Spleen (tissue), 11 donors: ENCODE measurements around the gene PHTF2. TPM values are rescaled to one million over a fixed set of nuclear protein-coding genes. Genes with fewer than 3 reads are reported as not detected.

Experiments used
- DNase-seq: peaks from one replicate; pipeline ENCODE4 v3.0.0-alpha.2; 2020
- H3K27ac ChIP-seq, 8 donors: fragments of 200-600 bp; sonication (generic) in 7 of 8; 1 replicate in 4 of 8; 2 replicates in 4 of 8; pipeline versions ENCODE4 v1.5.0 to v1.8.0; 2016 to 2021; ENCODE audit warnings: inconsistent platforms in 4 of 8, mild to moderate bottlenecking in 4 of 8, moderate library complexity in 1 of 8
- H3K27me3 ChIP-seq, 7 donors: fragments of 200-600 bp; sonication (generic) in 6 of 7; replicated peaks in 1 of 7; 1 replicate in 4 of 7; 2 replicates in 3 of 7; pipeline versions ENCODE4 v1.5.0 to v1.8.0; 2016 to 2021; ENCODE audit warnings: inconsistent platforms in 3 of 7, mild to moderate bottlenecking in 1 of 7
- H3K36me3 ChIP-seq, 6 donors: fragments of 200-600 bp; sonication (generic) in 5 of 6; 1 replicate in 4 of 6; 2 replicates in 2 of 6; pipeline versions ENCODE4 v1.5.0 to v1.8.0; 2016 to 2021; ENCODE audit warnings: inconsistent platforms in 2 of 6
- H3K4me1 ChIP-seq, 6 donors: fragments of 200-600 bp; sonication (generic) in 5 of 6; 1 replicate in 3 of 6; 2 replicates in 3 of 6; pipeline versions ENCODE4 v1.5.0 to v1.8.0; 2016 to 2021; ENCODE audit warnings: inconsistent platforms in 3 of 6
- H3K4me3 ChIP-seq, 8 donors: fragments of 200-600 bp; sonication (generic) in 7 of 8; 1 replicate in 4 of 8; 2 replicates in 4 of 8; pipeline versions ENCODE4 v1.5.0 to v1.8.0; 2016 to 2021; ENCODE audit warnings: inconsistent platforms in 4 of 8, mild to moderate bottlenecking in 4 of 8, moderate library complexity in 2 of 8
- H3K9me3 ChIP-seq, 8 donors: fragments of 200-600 bp; sonication (generic) in 7 of 8; 1 replicate in 4 of 8; 2 replicates in 4 of 8; pipeline versions ENCODE4 v1.5.0 to v1.8.0; 2016 to 2021; ENCODE audit warnings: inconsistent platforms in 4 of 8
- POLR2A ChIP-seq, 3 donors: fragments of 450-650 bp; IDR thresholded peaks; one replicate each; pipeline ENCODE4 v1.5.1; 2017; ENCODE audit warnings: antibody characterized with exemption in 3 of 3, mild to moderate bottlenecking in 1 of 3
- POLR2AphosphoS5 ChIP-seq, 3 donors: sonication (generic); formaldehyde crosslinking; IDR thresholded peaks; one replicate each; pipeline ENCODE4 v1.5.1; 2017; ENCODE audit warnings: antibody characterized with exemption in 3 of 3
- WGBS, 5 donors: extraction: QIAGEN DNeasy Blood & Tissue Kit in 3 of 5; methylation state at CpG; one replicate each; pipeline versions ENCODE4 v1.1.5 to v1.1.7; 2013 to 2018; 5-methylcytosine and 5-hydroxymethylcytosine counted together
- intact Hi-C: fragments of 100-400 bp; cut with DNase I; formaldehyde crosslinking; loops from one replicate; pipeline ENCODE4 v1.15.0; 2023; ENCODE audit warnings: low total_unique reads
- polyA plus RNA-seq, 3 donors: library from polyadenylated mRNA; stranded (reverse); fragments of 200-250 nt; gene quantifications; one replicate each; pipeline ENCODE4 v1.2.1, GENCODE V29; 2013
- total RNA-seq, 7 donors: library from RNA; depleted of rRNA in 3 of 7; stranded (reverse); fragments of >200 nt in 3 of 7; fragmentation: NEBNext Ultra II Directional in 4 of 7; extraction: Animal tissue kit (Norgen Biotek cat#: 25700) in 4 of 7; gene quantifications; one replicate each; pipeline versions ENCODE4 v1.1.0 to v1.2.1, GENCODE V29; 2016 to 2021
- TF ChIP-seq, protein P1 (sequence below), 11 experiments: fragments of 200-600 bp in 7 of 11; fragments of 450-650 bp in 4 of 11; sonication (generic) in 4 of 11; IDR thresholded peaks in 8 of 11; conservative IDR thresholded peaks in 3 of 11; 1 replicate in 7 of 11; 2 replicates in 4 of 11; pipeline versions ENCODE4 v1.4.0 to v1.8.0; 2016 to 2021; ENCODE audit warnings: antibody characterized with exemption in 11 of 11, inconsistent platforms in 4 of 11, mild to moderate bottlenecking in 1 of 11
- donor health status: healthy with polysubstance abuse.
- donor health status: DM: no; HTN: no; CAD: no; lungs with moderate emphysema.
- donor health status: DM: no; HTN: no; CAD: no.
- donor health status: Bipolar disorder and iron deficiency.
- donor health status: healthy.
- donor health status: DM: no; HTN: no; CAD: no.
- donor health status: DM: yes; HTN: yes; CAD: no.

PHTF2 gene
- total and polyA plus RNA-seq, 10 donors: 13.3 to 47.7 (median 34.7) TPM

DNA sequence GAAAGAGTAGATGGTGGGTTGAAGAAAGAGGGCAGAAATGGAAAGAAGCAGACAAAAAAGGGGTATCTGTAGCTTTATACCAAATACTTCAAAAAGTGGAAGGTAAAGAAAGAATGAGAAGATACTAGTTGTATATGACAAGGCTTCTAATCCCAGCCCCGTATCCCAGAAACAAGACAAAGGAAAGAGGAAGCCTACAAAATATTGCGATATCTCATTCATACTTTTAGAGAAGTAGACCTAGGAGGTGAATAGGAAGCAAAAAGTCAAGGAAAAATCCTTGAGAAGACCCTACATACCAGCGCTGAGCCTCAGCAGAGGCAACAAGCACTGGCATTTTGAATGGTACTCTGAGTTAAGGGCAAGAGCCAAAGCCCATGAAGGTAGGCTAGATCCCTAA lies 26.6 kb downstream of the PHTF2 start:
- intact Hi-C loops: no loop called here
- WGBS, 5 donors: 72 to 89% (median 80%) methylated on average over 3 of the region's 3 CpGs
- no peaks in the 10 kb centered on the region for H3K27me3 ChIP-seq
- H3K4me3 ChIP-seq: no peak overlapping the region
- H3K9me3 ChIP-seq: peaks cover 11 to 55% (median 46%) of the 10 kb centered on the region in 8 donors
- no peak for DNase-seq
- H3K36me3 ChIP-seq: peaks cover 0 to 23% (median 4%) of the 10 kb centered on the region in 6 donors
- peaks cover 4 to 59% (median 35%) of the 10 kb centered on the region in 6 donors for H3K4me1 ChIP-seq
- TF ChIP-seq, protein P1, sequence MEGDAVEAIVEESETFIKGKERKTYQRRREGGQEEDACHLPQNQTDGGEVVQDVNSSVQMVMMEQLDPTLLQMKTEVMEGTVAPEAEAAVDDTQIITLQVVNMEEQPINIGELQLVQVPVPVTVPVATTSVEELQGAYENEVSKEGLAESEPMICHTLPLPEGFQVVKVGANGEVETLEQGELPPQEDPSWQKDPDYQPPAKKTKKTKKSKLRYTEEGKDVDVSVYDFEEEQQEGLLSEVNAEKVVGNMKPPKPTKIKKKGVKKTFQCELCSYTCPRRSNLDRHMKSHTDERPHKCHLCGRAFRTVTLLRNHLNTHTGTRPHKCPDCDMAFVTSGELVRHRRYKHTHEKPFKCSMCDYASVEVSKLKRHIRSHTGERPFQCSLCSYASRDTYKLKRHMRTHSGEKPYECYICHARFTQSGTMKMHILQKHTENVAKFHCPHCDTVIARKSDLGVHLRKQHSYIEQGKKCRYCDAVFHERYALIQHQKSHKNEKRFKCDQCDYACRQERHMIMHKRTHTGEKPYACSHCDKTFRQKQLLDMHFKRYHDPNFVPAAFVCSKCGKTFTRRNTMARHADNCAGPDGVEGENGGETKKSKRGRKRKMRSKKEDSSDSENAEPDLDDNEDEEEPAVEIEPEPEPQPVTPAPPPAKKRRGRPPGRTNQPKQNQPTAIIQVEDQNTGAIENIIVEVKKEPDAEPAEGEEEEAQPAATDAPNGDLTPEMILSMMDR (IDR thresholded peaks at IDR 0.05 in 8 of 11, conservative IDR thresholded peaks at IDR 0.05 in 3 of 11): no peak
- TF ChIP-seq POLR2A (IDR thresholded peaks at IDR 0.05) (no peak), POLR2AphosphoS5 (IDR thresholded peaks at IDR 0.05) (no peak)
- peak overlapping the region in 5 of 8 donors; percentile 2 to 84 (median 78) for H3K27ac ChIP-seq

DNA sequence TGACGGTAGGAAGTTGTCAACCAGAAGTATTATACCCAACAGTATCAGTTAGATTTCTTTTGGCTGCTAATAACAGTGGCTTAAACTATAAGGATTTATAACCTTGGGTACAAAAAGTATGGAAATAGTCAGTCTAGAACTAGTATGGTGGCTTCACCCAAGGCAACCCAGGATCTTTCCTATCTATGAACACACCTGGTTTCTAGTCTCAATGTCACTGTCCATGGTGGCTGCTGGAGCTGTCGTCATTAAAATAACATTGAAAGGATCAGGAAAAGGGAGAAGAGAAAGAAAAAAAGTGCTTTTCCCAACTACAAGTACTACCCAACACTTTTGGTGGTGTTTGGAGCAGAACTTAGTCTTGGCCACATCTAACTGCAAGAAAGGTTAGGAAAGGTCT lies 27.7 kb downstream of the PHTF2 start:
- Histone ChIP-seq H3K9me3 (peaks cover under 1 to 43% (median 34%) of the 10 kb centered on the region in 8 donors), H3K4me1 (peaks cover 4 to 71% (median 44%) of the 10 kb centered on the region in 6 donors), H3K36me3 (peaks cover 0 to 11% (median 0%) of the 10 kb centered on the region in 6 donors), H3K4me3 (no peak overlapping the region), H3K27me3 (no peaks in the 10 kb centered on the region), H3K27ac (no peak overlapping the region)
- intact Hi-C loops: no loop called here
- TF ChIP-seq POLR2AphosphoS5 (IDR thresholded peaks at IDR 0.05) (no peak), POLR2A (IDR thresholded peaks at IDR 0.05) (no peak)
- TF ChIP-seq, protein P1 (IDR thresholded peaks at IDR 0.05 in 8 of 11, conservative IDR thresholded peaks at IDR 0.05 in 3 of 11): no peak
- 83 to 100% (median 92%) methylated on average over 2 of the region's 2 CpGs for WGBS, 5 donors
- no peak for DNase-seq

DNA sequence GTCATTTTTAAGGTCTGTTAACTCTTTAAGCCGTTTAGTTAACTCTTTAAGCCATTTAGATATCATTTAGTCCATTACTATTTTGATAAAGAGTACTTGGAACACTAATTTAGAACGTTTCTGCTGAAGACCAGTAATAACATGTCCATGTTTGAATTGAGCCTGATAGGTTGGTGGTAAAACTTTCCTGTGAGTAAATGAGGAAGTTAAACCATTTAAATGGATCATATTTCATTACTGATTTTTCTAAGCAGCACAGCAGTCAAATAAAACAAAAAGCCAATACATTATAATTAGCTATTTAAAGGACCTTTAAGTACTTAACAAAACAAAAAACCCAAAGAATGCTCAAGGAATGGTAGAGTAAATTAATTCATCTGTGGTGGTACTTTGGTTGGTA lies 29.4 kb downstream of the PHTF2 start:
- Histone ChIP-seq H3K27me3 (no peaks in the 10 kb centered on the region), H3K27ac (no peak overlapping the region), H3K36me3 (no peaks in the 10 kb centered on the region), H3K9me3 (peaks cover 0 to 29% (median 20%) of the 10 kb centered on the region in 8 donors), H3K4me1 (peaks cover 4 to 88% (median 47%) of the 10 kb centered on the region in 6 donors), H3K4me3 (no peak overlapping the region)
- 38 to 59% (median 45%) methylated on average over 2 of the region's 2 CpGs for WGBS, 5 donors
- intact Hi-C loops: no loop called here
- TF ChIP-seq, protein P1 (IDR thresholded peaks at IDR 0.05 in 8 of 11, conservative IDR thresholded peaks at IDR 0.05 in 3 of 11): no peak
- TF ChIP-seq POLR2A (IDR thresholded peaks at IDR 0.05) (no peak), POLR2AphosphoS5 (IDR thresholded peaks at IDR 0.05) (no peak)
- no peak for DNase-seq

DNA sequence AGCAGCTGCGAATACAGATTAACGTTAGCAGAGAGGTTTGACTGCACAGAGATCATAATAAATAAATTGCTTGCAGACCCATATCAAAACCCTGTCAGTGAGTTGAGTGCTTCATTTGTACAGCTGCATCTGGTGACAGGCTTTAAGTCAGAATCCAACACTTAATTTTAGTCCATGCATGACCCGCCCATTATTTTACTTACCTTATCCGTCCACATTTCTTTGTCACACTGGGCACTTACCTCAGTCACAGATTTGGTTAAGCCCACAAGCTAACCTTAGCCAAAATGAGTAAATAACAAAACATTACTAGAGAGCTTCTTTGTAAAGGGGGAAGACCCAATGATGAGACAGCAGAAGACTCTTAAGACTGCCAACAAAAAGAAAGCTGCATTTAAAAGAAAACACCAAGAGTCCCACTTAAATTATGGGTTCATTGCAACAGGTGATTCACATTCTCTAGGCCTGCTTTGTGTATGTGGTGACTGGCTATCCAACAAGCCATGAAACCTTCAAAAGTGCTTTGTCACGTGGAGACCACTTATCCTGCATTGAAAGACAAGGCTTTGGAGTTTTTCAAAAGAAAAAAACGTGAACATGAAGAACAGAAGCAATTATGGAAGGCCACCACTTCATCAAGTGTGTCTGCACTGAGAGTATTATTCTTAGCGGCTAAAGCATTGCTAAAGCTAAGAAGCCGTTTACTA lies 32.2 kb downstream of the PHTF2 start:
- no peak overlapping the region for H3K4me3 ChIP-seq
- 86 to 92% (median 88%) methylated on average over 8 of the region's 8 CpGs for whole genome bisulfite sequencing, 5 donors
- H3K27me3 ChIP-seq: no peaks in the 10 kb centered on the region
- no peak for DNase-seq
- peak overlapping the region in 3 of 8 donors; percentile 1 to 61 (median 3) for H3K27ac ChIP-seq
- no peak for TF ChIP-seq POLR2A (IDR thresholded peaks at IDR 0.05)
- TF ChIP-seq, protein P1 (IDR thresholded peaks at IDR 0.05 in 8 of 11, conservative IDR thresholded peaks at IDR 0.05 in 3 of 11): no peak
- TF ChIP-seq POLR2AphosphoS5 (IDR thresholded peaks at IDR 0.05): no peak
- no peaks in the 10 kb centered on the region for H3K36me3 ChIP-seq
- intact Hi-C loops: no loop called here
- H3K9me3 ChIP-seq: peaks cover 0 to 11% (median 9%) of the 10 kb centered on the region in 8 donors
- H3K4me1 ChIP-seq: peaks cover 4 to 92% (median 48%) of the 10 kb centered on the region in 6 donors
